Panc1 (cell line): ENCODE results near the gene OLFM3. TPM values are rescaled to one million over a fixed set of nuclear protein-coding genes. Genes with fewer than 3 reads are reported as not detected.

Source experiments
- ATAC-seq: fragments of 200-7000 bp; cut with Tn5 transposase; 2 replicates; pipeline ENCODE4 v1.9.1; 2020; ENCODE audit warnings: mild to moderate bottlenecking, moderate library complexity
- BruUV-seq: library from RNA; stranded (reverse); fragments of 400-500 nt; replicated peaks from 2 replicates; lab custom pipeline; 2021; lab: Mats Ljungman, UMichigan
- CTCF ChIA-PET: fragments of 300-600 bp; sonication (Branson Sonifier 250); formaldehyde crosslinking; loops from one replicate; lab custom pipeline; 2022; ENCODE audit warnings: antibody characterized with exemption; lab: Charles Lee
- POLR2A ChIA-PET: fragments of 300-600 bp; sonication (Branson Sonifier 250); formaldehyde crosslinking; loops from one replicate; lab custom pipeline; 2022; ENCODE audit warnings: antibody characterized with exemption; lab: Charles Lee
- DNase-seq: peaks from one replicate; pipeline ENCODE4 v3.0.0-alpha.2; 2010; ENCODE audit warnings: low read depth, low spot score
- H3K27ac ChIP-seq: 2 replicates; pipeline ENCODE4 v1.5.1; 2011; ENCODE audit warnings: mild to moderate bottlenecking, low read length, inconsistent platforms
- H3K27me3 ChIP-seq: fragments of 200-500 bp; sonication (Bioruptor generic); 2 replicates; pipeline ENCODE4 v1.6.0; 2014; ENCODE audit warnings: low read length, inconsistent platforms; ENCODE audit not compliant: control insufficient read depth, insufficient read depth
- H3K36me3 ChIP-seq: fragments of 200-500 bp; sonication (Bioruptor generic); 2 replicates; pipeline ENCODE4 v1.5.1; 2014; ENCODE audit warnings: inconsistent platforms, mild to moderate bottlenecking, low read length, moderate library complexity; ENCODE audit not compliant: control insufficient read depth, insufficient read depth
- H3K4me1 ChIP-seq: 2 replicates; pipeline ENCODE4 v1.5.1; 2011; ENCODE audit warnings: inconsistent platforms, mild to moderate bottlenecking, low read length, moderate library complexity; ENCODE audit not compliant: control insufficient read depth, insufficient read depth
- H3K4me3 ChIP-seq, 2 experiments: 2 replicates each; pipeline ENCODE4 v1.5.1; 2011 to 2012; ENCODE audit warnings: low read depth in 2 of 2, low read length in 2 of 2, mild to moderate bottlenecking in 2 of 2, inconsistent platforms in 1 of 2, moderate library complexity in 1 of 2
- H3K9me3 ChIP-seq: fragments of 200-500 bp; sonication (Bioruptor generic); 2 replicates; pipeline ENCODE4 v1.5.1; 2014; ENCODE audit warnings: low read depth, mild to moderate bottlenecking, inconsistent platforms, low read length, moderate library complexity; ENCODE audit not compliant: control insufficient read depth, insufficient read depth
- CTCF ChIP-seq: fragments of 450-650 bp; IDR thresholded peaks from 2 replicates; pipeline ENCODE4 v1.5.1; 2017; ENCODE audit warnings: mild to moderate bottlenecking
- POLR2AphosphoS5 ChIP-seq: IDR thresholded peaks from 2 replicates; pipeline ENCODE4 v1.6.1; 2012; ENCODE audit warnings: mild to moderate bottlenecking, low read depth, low read length, moderate library complexity
- REST ChIP-seq, 2 experiments: IDR thresholded peaks; 2 replicates each; pipeline ENCODE4 v1.6.1; 2011 to 2012; ENCODE audit warnings: low read depth in 2 of 2, control low read depth in 1 of 2, low read length in 1 of 2, mild to moderate bottlenecking in 1 of 2, moderate library complexity in 1 of 2; ENCODE audit not compliant: insufficient read depth in 1 of 2
- SIN3A ChIP-seq: IDR thresholded peaks from 2 replicates; pipeline ENCODE4 v1.6.1; 2012; ENCODE audit warnings: low read depth, mild to moderate bottlenecking, low read length, moderate library complexity, borderline replicate concordance; ENCODE audit not compliant: insufficient read depth
- TCF7L2 ChIP-seq: IDR thresholded peaks from 2 replicates; pipeline ENCODE4 v1.6.1; 2011; ENCODE audit warnings: mild to moderate bottlenecking, low read depth, low read length, inconsistent platforms
- in situ Hi-C: cut with HindIII; loops from 2 replicates; pipeline ENCODE4 v1.10.0; 2016; ENCODE audit warnings: low sequenced_read_pairs, low pct_unique_long_range_greater_than_20kb
- intact Hi-C: fragments of 100-400 bp; cut with micrococcal nuclease; formaldehyde crosslinking; loops from one replicate; pipeline ENCODE4 v1.10.0; 2022; ENCODE audit not compliant: unreplicated experiment
- total RNA-seq: library from RNA; stranded (reverse); gene quantifications from one replicate; pipeline ENCODE4 v1.2.1, GENCODE V29; 2021; ENCODE audit not compliant: unreplicated experiment

Gene OLFM3
- total RNA-seq, 1 experiment from 2014 or later, result not detected

- TF ChIP-seq POLR2AphosphoS5 (no peak), REST (IDR thresholded peaks at IDR 0.05; ENCODE audit: insufficient read depth in 1 of 2, low read depth in 2 of 2, low read length in 1 of 2) (no peak), CTCF (no peak), SIN3A (no peak), TCF7L2 (no peak)
- in situ Hi-C loops, result no loop called here
- H3K27ac ChIP-seq, result no peak overlapping the region
- no peaks in the 10 kb centered on the region for H3K36me3 ChIP-seq
- ChIA-PET CTCF (no interaction called here), POLR2A (no interaction called here)
- H3K9me3 ChIP-seq, result no peaks in the 10 kb centered on the region
- DNase-seq (no peak), ATAC-seq (no peak)
- H3K4me1 ChIP-seq, result no peaks in the 10 kb centered on the region
- H3K27me3 ChIP-seq, result no peaks in the 10 kb centered on the region
- BruUV-seq, result no TSS peak
- H3K4me3 ChIP-seq, result no peak overlapping the region
- intact Hi-C loops, result no loop called here
These were observed 154.9 kb downstream of the OLFM3 start for GRCh38 chr1:101841824-101842223.

GRCh38 chr1:101835988-101836387 lies 160.7 kb downstream of the OLFM3 start:
- Histone ChIP-seq H3K27ac (no peak overlapping the region), H3K4me1 (no peaks in the 10 kb centered on the region), H3K4me3 (no peak overlapping the region), H3K36me3 (no peaks in the 10 kb centered on the region), H3K9me3 (no peaks in the 10 kb centered on the region), H3K27me3 (no peaks in the 10 kb centered on the region)
- in situ Hi-C loops, result no loop called here
- no TSS peak for BruUV-seq
- TF ChIP-seq REST (IDR thresholded peaks at IDR 0.05; ENCODE audit: insufficient read depth in 1 of 2, low read depth in 2 of 2, low read length in 1 of 2) (no peak), SIN3A (no peak), POLR2AphosphoS5 (no peak), CTCF (no peak), TCF7L2 (no peak)
- intact Hi-C loops, result no loop called here
- POLR2A ChIA-PET, result no interaction called here
- ATAC-seq (no peak), DNase-seq (no peak)
- CTCF ChIA-PET, result no interaction called here
